ENCODE results near the gene NR1H2.

NR1H2 gene

DNA sequence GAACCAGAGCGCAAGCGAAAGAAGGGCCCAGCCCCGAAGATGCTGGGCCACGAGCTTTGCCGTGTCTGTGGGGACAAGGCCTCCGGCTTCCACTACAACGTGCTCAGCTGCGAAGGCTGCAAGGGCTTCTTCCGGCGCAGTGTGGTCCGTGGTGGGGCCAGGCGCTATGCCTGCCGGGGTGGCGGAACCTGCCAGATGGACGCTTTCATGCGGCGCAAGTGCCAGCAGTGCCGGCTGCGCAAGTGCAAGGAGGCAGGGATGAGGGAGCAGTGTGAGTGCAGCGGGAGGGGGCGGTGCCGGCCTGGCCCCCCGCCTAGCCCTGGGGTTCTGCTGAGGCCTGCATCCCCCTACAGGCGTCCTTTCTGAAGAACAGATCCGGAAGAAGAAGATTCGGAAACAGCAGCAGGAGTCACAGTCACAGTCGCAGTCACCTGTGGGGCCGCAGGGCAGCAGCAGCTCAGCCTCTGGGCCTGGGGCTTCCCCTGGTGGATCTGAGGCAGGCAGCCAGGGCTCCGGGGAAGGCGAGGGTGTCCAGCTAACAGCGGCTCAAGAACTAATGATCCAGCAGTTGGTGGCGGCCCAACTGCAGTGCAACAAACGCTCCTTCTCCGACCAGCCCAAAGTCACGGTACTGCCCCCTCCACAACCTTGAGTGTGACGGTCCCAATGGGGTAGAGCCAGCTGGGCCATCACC lies 2.1 kb downstream of the NR1H2 start:
- peaks cover 49 to 52% of the 10 kb centered on the region in 2 donors for H3K36me3 ChIP-seq (ENCODE audit: control insufficient read depth in 2 of 2, insufficient read depth in 2 of 2, low read length in 2 of 2)
- H3K9me3 ChIP-seq (ENCODE audit: control insufficient read depth in 2 of 2, low read length in 2 of 2), result no peaks in the 10 kb centered on the region
- no peak overlapping the region for H3K27ac ChIP-seq (ENCODE audit: low read depth in 2 of 2, low read length in 2 of 2)
- no peaks in the 10 kb centered on the region for H3K27me3 ChIP-seq (ENCODE audit: control insufficient read depth in 2 of 2, insufficient read depth in 2 of 2, low read length in 2 of 2)
- no peak overlapping the region for H3K4me3 ChIP-seq (ENCODE audit: low read length in 2 of 2)
- H3K9ac ChIP-seq (ENCODE audit: low read depth in 1 of 2, low read length in 2 of 2), result no peak overlapping the region
- H3K4me1 ChIP-seq (ENCODE audit: control insufficient read depth in 2 of 2, insufficient read depth in 2 of 2, low read length in 2 of 2), result peaks cover 1 to 5% of the 10 kb centered on the region in 2 donors

DNA sequence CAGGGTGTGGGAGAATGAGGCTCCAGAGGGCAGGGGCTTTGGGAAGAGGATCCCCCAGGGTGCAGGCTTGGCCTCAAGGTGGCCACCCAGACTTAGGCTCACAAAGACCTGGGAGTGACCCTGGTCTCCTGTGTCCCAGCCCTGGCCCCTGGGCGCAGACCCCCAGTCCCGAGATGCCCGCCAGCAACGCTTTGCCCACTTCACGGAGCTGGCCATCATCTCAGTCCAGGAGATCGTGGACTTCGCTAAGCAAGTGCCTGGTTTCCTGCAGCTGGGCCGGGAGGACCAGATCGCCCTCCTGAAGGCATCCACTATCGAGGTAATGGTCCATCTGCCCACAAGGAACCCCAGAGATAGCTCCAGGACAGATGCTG lies 2.6 kb downstream of the NR1H2 start:
- Histone ChIP-seq H3K9me3 (ENCODE audit: control insufficient read depth in 2 of 2, low read length in 2 of 2) (no peaks in the 10 kb centered on the region), H3K9ac (ENCODE audit: low read depth in 1 of 2, low read length in 2 of 2) (no peak overlapping the region), H3K36me3 (ENCODE audit: control insufficient read depth in 2 of 2, insufficient read depth in 2 of 2, low read length in 2 of 2) (peaks cover 49 to 52% of the 10 kb centered on the region in 2 donors), H3K27me3 (ENCODE audit: control insufficient read depth in 2 of 2, insufficient read depth in 2 of 2, low read length in 2 of 2) (no peaks in the 10 kb centered on the region), H3K4me1 (ENCODE audit: control insufficient read depth in 2 of 2, insufficient read depth in 2 of 2, low read length in 2 of 2) (peaks cover 6 to 10% of the 10 kb centered on the region in 2 donors), H3K4me3 (ENCODE audit: low read length in 2 of 2) (no peak overlapping the region), H3K27ac (ENCODE audit: low read depth in 2 of 2, low read length in 2 of 2) (no peak overlapping the region)

DNA sequence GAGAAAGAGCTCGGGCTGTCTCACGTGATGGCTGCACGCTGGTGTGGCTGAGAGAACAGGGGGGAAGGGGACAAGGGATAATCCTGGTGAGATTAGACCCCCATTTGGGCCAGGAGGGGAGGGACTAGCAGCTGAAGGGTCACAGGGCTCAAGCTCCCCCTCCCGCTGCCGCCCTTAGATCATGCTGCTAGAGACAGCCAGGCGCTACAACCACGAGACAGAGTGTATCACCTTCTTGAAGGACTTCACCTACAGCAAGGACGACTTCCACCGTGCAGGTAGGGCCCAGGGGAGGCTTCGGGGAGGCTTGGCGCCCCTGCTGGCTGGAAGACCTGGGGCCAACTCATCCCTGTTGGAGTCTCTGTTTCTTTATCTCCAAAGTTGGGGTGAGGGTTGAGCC lies 3.3 kb downstream of the NR1H2 start:
- H3K36me3 ChIP-seq (ENCODE audit: control insufficient read depth in 2 of 2, insufficient read depth in 2 of 2, low read length in 2 of 2), result peaks cover 49 to 52% of the 10 kb centered on the region in 2 donors
- no peak overlapping the region for H3K27ac ChIP-seq (ENCODE audit: low read depth in 2 of 2, low read length in 2 of 2)
- H3K4me3 ChIP-seq (ENCODE audit: low read length in 2 of 2), result no peak overlapping the region
- H3K9ac ChIP-seq (ENCODE audit: low read depth in 1 of 2, low read length in 2 of 2), result no peak overlapping the region
- H3K9me3 ChIP-seq (ENCODE audit: control insufficient read depth in 2 of 2, low read length in 2 of 2), result no peaks in the 10 kb centered on the region
- H3K27me3 ChIP-seq (ENCODE audit: control insufficient read depth in 2 of 2, insufficient read depth in 2 of 2, low read length in 2 of 2), result no peaks in the 10 kb centered on the region
- peaks cover 7 to 14% of the 10 kb centered on the region in 2 donors for H3K4me1 ChIP-seq (ENCODE audit: control insufficient read depth in 2 of 2, insufficient read depth in 2 of 2, low read length in 2 of 2)

DNA sequence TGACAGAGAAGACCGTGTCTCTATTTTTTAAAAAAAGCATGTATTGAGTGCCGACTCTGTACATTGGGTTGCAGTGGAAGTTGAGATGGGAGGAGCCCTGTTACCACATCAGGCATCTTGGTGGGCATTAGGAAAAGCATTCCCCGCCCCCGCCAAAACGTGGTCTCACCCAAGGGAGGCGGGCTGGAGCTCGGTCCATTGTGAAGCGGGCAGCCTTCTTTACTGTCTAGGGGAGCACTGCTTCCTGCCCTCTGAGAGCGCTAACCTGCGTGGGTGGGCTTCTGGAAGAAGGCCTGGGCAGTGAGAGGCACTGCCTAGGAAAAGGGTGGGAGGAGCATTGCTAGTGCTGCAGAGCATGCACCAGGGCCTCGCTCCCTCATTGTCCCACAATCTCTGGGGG lies 3.9 kb downstream of the NR1H2 start:
- Histone ChIP-seq H3K27ac (ENCODE audit: low read depth in 2 of 2, low read length in 2 of 2) (no peak overlapping the region), H3K36me3 (ENCODE audit: control insufficient read depth in 2 of 2, insufficient read depth in 2 of 2, low read length in 2 of 2) (peaks cover 49 to 52% of the 10 kb centered on the region in 2 donors), H3K9me3 (ENCODE audit: control insufficient read depth in 2 of 2, low read length in 2 of 2) (no peaks in the 10 kb centered on the region), H3K27me3 (ENCODE audit: control insufficient read depth in 2 of 2, insufficient read depth in 2 of 2, low read length in 2 of 2) (no peaks in the 10 kb centered on the region), H3K4me1 (ENCODE audit: control insufficient read depth in 2 of 2, insufficient read depth in 2 of 2, low read length in 2 of 2) (peaks cover 12 to 19% of the 10 kb centered on the region in 2 donors), H3K4me3 (ENCODE audit: low read length in 2 of 2) (no peak overlapping the region), H3K9ac (ENCODE audit: low read depth in 1 of 2, low read length in 2 of 2) (no peak overlapping the region)

DNA sequence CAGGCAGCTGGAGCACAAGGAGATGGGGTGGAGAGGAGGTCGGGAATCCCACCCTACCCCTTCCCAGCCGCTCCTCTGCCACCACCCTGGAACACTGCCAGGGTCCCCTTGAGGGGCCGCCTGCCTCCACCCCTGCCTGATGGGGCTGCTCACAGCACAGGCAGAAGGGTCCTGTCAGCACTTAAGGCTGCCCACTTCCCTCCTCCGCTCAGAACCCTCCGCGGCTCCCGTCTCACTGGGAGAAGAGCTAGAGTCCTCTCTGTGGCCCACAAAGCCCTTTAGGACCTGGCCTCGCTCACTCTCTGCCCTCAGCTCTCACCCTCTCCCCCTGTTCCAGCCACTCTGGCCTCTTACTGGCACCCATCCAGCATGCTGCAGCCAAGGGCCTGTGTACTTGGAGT lies 4.5 kb downstream of the NR1H2 start:
- H3K27me3 ChIP-seq (ENCODE audit: control insufficient read depth in 2 of 2, insufficient read depth in 2 of 2, low read length in 2 of 2), result no peaks in the 10 kb centered on the region
- no peaks in the 10 kb centered on the region for H3K9me3 ChIP-seq (ENCODE audit: control insufficient read depth in 2 of 2, low read length in 2 of 2)
- no peak overlapping the region for H3K4me3 ChIP-seq (ENCODE audit: low read length in 2 of 2)
- peaks cover 14 to 20% of the 10 kb centered on the region in 2 donors for H3K4me1 ChIP-seq (ENCODE audit: control insufficient read depth in 2 of 2, insufficient read depth in 2 of 2, low read length in 2 of 2)
- H3K36me3 ChIP-seq (ENCODE audit: control insufficient read depth in 2 of 2, insufficient read depth in 2 of 2, low read length in 2 of 2), result peaks cover 49 to 52% of the 10 kb centered on the region in 2 donors
- no peak overlapping the region for H3K27ac ChIP-seq (ENCODE audit: low read depth in 2 of 2, low read length in 2 of 2)
- H3K9ac ChIP-seq (ENCODE audit: low read depth in 1 of 2, low read length in 2 of 2), result no peak overlapping the region

DNA sequence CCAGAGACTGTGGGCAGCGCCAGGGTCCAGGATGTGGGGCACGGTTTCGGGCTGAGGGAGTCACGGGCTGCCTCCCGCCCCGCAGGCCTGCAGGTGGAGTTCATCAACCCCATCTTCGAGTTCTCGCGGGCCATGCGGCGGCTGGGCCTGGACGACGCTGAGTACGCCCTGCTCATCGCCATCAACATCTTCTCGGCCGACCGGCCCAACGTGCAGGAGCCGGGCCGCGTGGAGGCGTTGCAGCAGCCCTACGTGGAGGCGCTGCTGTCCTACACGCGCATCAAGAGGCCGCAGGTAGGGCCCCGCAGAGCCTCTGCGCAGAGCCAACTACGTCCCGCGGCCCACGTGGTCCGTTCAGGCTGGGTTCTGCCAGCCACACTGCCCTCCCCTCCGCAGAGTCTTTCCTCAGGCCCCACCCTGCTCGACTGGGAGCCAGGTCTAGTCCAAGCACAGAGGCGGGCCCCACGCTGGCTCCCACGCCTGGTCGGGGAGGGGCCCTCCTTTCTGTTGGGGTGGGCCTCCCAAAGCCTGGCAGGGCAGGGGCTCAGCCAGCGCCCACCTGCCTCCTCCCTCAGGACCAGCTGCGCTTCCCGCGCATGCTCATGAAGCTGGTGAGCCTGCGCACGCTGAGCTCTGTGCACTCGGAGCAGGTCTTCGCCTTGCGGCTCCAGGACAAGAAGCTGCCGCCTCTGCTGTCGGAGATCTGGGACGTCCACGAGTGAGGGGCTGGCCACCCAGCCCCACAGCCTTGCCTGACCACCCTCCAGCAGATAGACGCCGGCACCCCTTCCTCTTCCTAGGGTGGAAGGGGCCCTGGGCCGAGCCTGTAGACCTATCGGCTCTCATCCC lies 5.8 kb downstream of the NR1H2 start:
- Histone ChIP-seq H3K27me3 (ENCODE audit: control insufficient read depth in 2 of 2, insufficient read depth in 2 of 2, low read length in 2 of 2) (no peaks in the 10 kb centered on the region), H3K9me3 (ENCODE audit: control insufficient read depth in 2 of 2, low read length in 2 of 2) (no peaks in the 10 kb centered on the region), H3K27ac (ENCODE audit: low read depth in 2 of 2, low read length in 2 of 2) (no peak overlapping the region), H3K4me1 (ENCODE audit: control insufficient read depth in 2 of 2, insufficient read depth in 2 of 2, low read length in 2 of 2) (peaks cover 14 to 17% of the 10 kb centered on the region in 2 donors), H3K4me3 (ENCODE audit: low read length in 2 of 2) (no peak overlapping the region), H3K9ac (ENCODE audit: low read depth in 1 of 2, low read length in 2 of 2) (no peak overlapping the region), H3K36me3 (ENCODE audit: control insufficient read depth in 2 of 2, insufficient read depth in 2 of 2, low read length in 2 of 2) (peaks cover 52% of the 10 kb centered on the region in 2 donors)

DNA sequence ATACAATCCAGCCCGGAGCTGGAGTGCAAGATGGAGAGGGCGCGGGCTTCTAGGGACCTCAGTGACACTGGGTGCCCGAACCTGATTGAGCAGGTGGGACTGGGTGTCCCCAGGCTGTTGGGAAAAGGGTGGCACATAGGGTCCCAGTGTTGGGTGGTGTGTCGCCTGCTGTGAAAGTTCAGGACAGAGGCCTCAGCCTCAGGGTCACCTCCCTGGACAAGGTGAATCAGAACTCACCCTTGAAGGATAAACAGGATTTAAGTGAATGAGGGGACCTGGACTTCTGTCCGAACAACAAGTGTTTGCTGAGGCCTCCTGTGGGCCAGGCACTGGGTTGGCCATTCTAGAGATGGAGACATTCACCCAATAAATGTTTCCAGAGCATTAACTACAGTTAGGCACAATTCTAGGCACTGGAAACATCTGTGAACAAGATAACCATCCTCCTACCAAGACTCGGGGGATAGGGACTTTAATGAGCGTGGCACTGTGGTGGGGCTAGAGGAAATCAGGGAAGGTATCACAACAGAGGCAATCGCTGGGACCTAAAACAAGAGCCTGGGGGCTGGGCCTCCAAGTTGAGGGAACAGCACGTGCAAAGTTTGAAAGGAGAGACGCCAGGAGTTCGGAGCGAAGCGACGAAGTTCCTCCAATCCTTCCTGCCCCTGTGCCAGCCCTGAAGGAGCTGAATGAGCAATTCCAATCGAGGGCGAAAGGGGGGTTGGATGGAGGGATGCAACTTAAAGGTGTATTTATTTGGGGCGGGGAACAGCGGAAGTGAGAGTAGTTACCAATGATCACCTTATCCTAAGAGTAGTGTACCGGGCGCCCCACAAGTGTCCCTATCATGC lies 7.0 kb downstream of the NR1H2 start:
- Histone ChIP-seq H3K4me3 (ENCODE audit: low read length in 2 of 2) (peak overlapping the region; percentile 76 to 78), H3K36me3 (ENCODE audit: control insufficient read depth in 2 of 2, insufficient read depth in 2 of 2, low read length in 2 of 2) (peaks cover 41 to 46% of the 10 kb centered on the region in 2 donors), H3K4me1 (ENCODE audit: control insufficient read depth in 2 of 2, insufficient read depth in 2 of 2, low read length in 2 of 2) (peaks cover 14 to 17% of the 10 kb centered on the region in 2 donors), H3K9ac (ENCODE audit: low read depth in 1 of 2, low read length in 2 of 2) (peak overlapping the region in 1 of 2 donors; percentile 72), H3K27ac (ENCODE audit: low read depth in 2 of 2, low read length in 2 of 2) (peak overlapping the region; percentile 74 to 80), H3K9me3 (ENCODE audit: control insufficient read depth in 2 of 2, low read length in 2 of 2) (no peaks in the 10 kb centered on the region), H3K27me3 (ENCODE audit: control insufficient read depth in 2 of 2, insufficient read depth in 2 of 2, low read length in 2 of 2) (no peaks in the 10 kb centered on the region)

DNA sequence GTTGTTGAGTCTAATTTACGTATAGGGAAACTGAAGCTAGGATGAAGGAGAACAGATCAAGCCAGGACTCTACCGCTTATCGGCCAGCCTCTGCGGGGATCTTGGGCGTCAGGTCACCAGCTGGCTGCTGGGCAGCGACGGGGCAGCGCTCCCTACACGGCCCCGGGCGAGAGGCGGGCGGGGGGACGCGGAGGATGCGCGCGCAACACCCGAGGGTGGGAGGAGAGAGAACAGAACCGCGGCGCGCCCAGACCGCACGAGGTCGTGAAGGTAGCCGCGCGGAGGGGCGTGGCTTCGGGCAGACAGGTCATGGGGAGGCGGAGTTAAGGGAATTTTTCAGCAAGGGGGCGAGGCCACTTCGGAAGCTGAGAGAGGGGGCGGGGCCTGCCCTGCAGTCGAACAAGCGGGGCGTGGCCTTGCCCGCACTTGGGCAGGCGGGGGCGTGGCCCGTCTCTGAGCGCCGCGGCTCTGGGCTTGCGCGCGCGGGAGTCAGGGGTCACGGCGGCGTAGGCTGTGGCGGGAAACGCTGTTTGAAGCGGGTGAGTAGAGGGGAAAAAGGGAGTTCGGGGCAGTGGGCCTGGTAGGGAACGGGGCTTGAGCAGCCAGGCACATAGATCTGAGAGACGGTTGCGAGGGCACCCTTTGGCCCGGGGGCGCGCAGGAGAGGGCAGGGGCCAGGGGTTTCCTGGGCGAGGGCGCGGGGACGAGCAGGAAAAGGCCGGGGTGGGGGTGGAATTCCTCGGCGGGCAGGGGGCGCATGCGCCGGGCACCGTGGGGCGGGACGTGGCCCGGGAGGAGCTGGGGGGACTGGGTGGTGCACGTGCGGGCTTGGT lies 7.8 kb downstream of the NR1H2 start, which contains the start of gene POLD1:
TSS of gene POLD1 (plus strand) at position 496 of the 833 bp plus-strand sequence. CDS start 14,505 bp downstream, outside the sequence.
- Histone ChIP-seq H3K36me3 (ENCODE audit: control insufficient read depth in 2 of 2, insufficient read depth in 2 of 2, low read length in 2 of 2) (peaks cover 33 to 38% of the 10 kb centered on the region in 2 donors), H3K9me3 (ENCODE audit: control insufficient read depth in 2 of 2, low read length in 2 of 2) (no peaks in the 10 kb centered on the region), H3K27me3 (ENCODE audit: control insufficient read depth in 2 of 2, insufficient read depth in 2 of 2, low read length in 2 of 2) (no peaks in the 10 kb centered on the region), H3K4me3 (ENCODE audit: low read length in 2 of 2) (peak within 1 kb of the TSS; percentile 76 to 78), H3K4me1 (ENCODE audit: control insufficient read depth in 2 of 2, insufficient read depth in 2 of 2, low read length in 2 of 2) (peaks cover 14 to 17% of the 10 kb centered on the region in 2 donors), H3K27ac (ENCODE audit: low read depth in 2 of 2, low read length in 2 of 2) (peak within 1 kb of the TSS; percentile 74 to 80), H3K9ac (ENCODE audit: low read depth in 1 of 2, low read length in 2 of 2) (peak within 1 kb of the TSS; percentile 60 to 72)
